Measurements from ENCODE around the gene TTC39B.
"Not testable (repeated sequence)": the region's sequence is repeated elsewhere in the genome, so short reads cannot be mapped to it uniquely, and the experiment has no call there.

TTC39B gene

GRCh38 chr9:15268317-15268716 is 38.7 kb downstream of the TTC39B start:
- no peak for DNase-seq (ENCODE audit: low read depth in 2 of 2)

GRCh38 chr9:15264918-15265317 is 42.1 kb downstream of the TTC39B start:
- no peak for DNase-seq (ENCODE audit: low read depth in 2 of 2)

- DNase-seq (ENCODE audit: low read depth in 2 of 2), result no peak
Observed at GRCh38 chr9:15262581-15262980, 44.4 kb downstream of the TTC39B start.

- DNase-seq (ENCODE audit: low read depth in 2 of 2), result no peak
Observed at GRCh38 chr9:15256426-15256825, 50.6 kb downstream of the TTC39B start.

GRCh38 chr9:15253786-15254185 is 53.2 kb downstream of the TTC39B start:
- no peak for DNase-seq (ENCODE audit: low read depth in 2 of 2)

- peak; percentile 24 to 28 for DNase-seq (ENCODE audit: low read depth in 2 of 2)
Observed at GRCh38 chr9:15253197-15253596, 53.8 kb downstream of the TTC39B start.

- no peak for DNase-seq (ENCODE audit: low read depth in 2 of 2)
Observed at GRCh38 chr9:15249981-15250380, 57.0 kb downstream of the TTC39B start.

GRCh38 chr9:15249042-15249818 is 57.8 kb downstream of the TTC39B start:
- DNase-seq (ENCODE audit: low read depth in 2 of 2), result peak; percentile 25 to 30

GRCh38 chr9:15248621-15249020 is 58.4 kb downstream of the TTC39B start:
- no peak for DNase-seq (ENCODE audit: low read depth in 2 of 2)

GRCh38 chr9:15248081-15248480 is 58.9 kb downstream of the TTC39B start:
- no peak for DNase-seq (ENCODE audit: low read depth in 2 of 2)

- DNase-seq (ENCODE audit: low read depth in 2 of 2), result no peak
Observed at GRCh38 chr9:15246708-15247107, 60.3 kb downstream of the TTC39B start.

GRCh38 chr9:15246243-15246642 is 60.8 kb downstream of the TTC39B start:
- no peak for DNase-seq (ENCODE audit: low read depth in 2 of 2)

- DNase-seq (ENCODE audit: low read depth in 2 of 2), result no peak
Observed at GRCh38 chr9:15244001-15244441, 63.0 kb downstream of the TTC39B start.

- no peak for DNase-seq (ENCODE audit: low read depth in 2 of 2)
Observed at GRCh38 chr9:15243081-15243480, 63.9 kb downstream of the TTC39B start.

- DNase-seq (ENCODE audit: low read depth in 2 of 2), result no peak
Observed at GRCh38 chr9:15240927-15241326, 66.1 kb downstream of the TTC39B start.

- no peak for DNase-seq (ENCODE audit: low read depth in 2 of 2)
Observed at GRCh38 chr9:15239816-15240215, 67.2 kb downstream of the TTC39B start.

- DNase-seq (ENCODE audit: low read depth in 2 of 2), result no peak
Observed at GRCh38 chr9:15238646-15239045, 68.4 kb downstream of the TTC39B start.

GRCh38 chr9:15235658-15236057 is 71.4 kb downstream of the TTC39B start:
- DNase-seq (ENCODE audit: low read depth in 2 of 2), result no peak

GRCh38 chr9:15233941-15234490 is 73.0 kb downstream of the TTC39B start:
- DNase-seq (ENCODE audit: low read depth in 2 of 2), result not testable (repeated sequence)

GRCh38 chr9:15232706-15233280 is 74.2 kb downstream of the TTC39B start:
- not testable (repeated sequence) for DNase-seq (ENCODE audit: low read depth in 2 of 2)

GRCh38 chr9:15231788-15232635 is 75.0 kb downstream of the TTC39B start:
- DNase-seq (ENCODE audit: low read depth in 2 of 2), result no peak

- no peak for DNase-seq (ENCODE audit: low read depth in 2 of 2)
Observed at GRCh38 chr9:15229409-15229808, 77.6 kb downstream of the TTC39B start.
